NCI-H1417 treated with DMSO at 0.1 percent for 48 hours (cell line): ENCODE measurements around the gene BLVRB.
A peak's percentile ranks its signal among the peaks of the same experiment; 100 is the strongest.
"Not testable (repeated sequence)": the region's sequence is repeated elsewhere in the genome, so short reads cannot be mapped to it uniquely, and the experiment has no call there.

Source experiments
- DNase-seq: peaks from one replicate; lab custom pipeline; 2025; lab: John Stamatoyannopoulos, UW

The BLVRB gene

GRCh38 chr19:40486017-40486416, 20.5 kb upstream of the BLVRB start:
- DNase-seq, result no peak

- DNase-seq, result not testable (repeated sequence)
Observed at GRCh38 chr19:40475878-40476644, 10.5 kb upstream of the BLVRB start.

GRCh38 chr19:40474737-40475136, 9.2 kb upstream of the BLVRB start:
- no peak for DNase-seq

- no peak for DNase-seq
Observed at GRCh38 chr19:40472516-40472915, 7.0 kb upstream of the BLVRB start.

GRCh38 chr19:40471111-40471510, 5.6 kb upstream of the BLVRB start:
- no peak for DNase-seq

- DNase-seq, result no peak
Observed at GRCh38 chr19:40469011-40469410, 3.5 kb upstream of the BLVRB start.

GRCh38 chr19:40466985-40467734, 1.6 kb upstream of the BLVRB start, which contains the start of gene SPTBN4:
Gene SPTBN4, plus strand, starts transcription at chr19:40467001. Its CDS starts 5,621 bp downstream, at chr19:40472622.
- no peak for DNase-seq

GRCh38 chr19:40466219-40466984, 857 bp upstream of the BLVRB start:
- DNase-seq, result no peak

- no peak for DNase-seq
Observed at GRCh38 chr19:40465025-40465556, 454 bp downstream of the BLVRB start.

- DNase-seq, result peak; percentile 3
Observed at GRCh38 chr19:40464059-40465024, 1.2 kb downstream of the BLVRB start.

- not testable (repeated sequence) for DNase-seq
Observed at GRCh38 chr19:40463587-40464037, 1.9 kb downstream of the BLVRB start.

- DNase-seq, result no peak
Observed at GRCh38 chr19:40461669-40462221, 3.8 kb downstream of the BLVRB start.

- DNase-seq, result no peak
Observed at GRCh38 chr19:40460185-40460584, 5.4 kb downstream of the BLVRB start.

- DNase-seq, result no peak
Observed at GRCh38 chr19:40458597-40458974, 7.0 kb downstream of the BLVRB start.

GRCh38 chr19:40457953-40458596, 7.5 kb downstream of the BLVRB start:
- DNase-seq, result no peak

GRCh38 chr19:40457048-40457447, 8.5 kb downstream of the BLVRB start:
- DNase-seq, result no peak

GRCh38 chr19:40453943-40454342, 11.6 kb downstream of the BLVRB start:
- not testable (repeated sequence) for DNase-seq

- DNase-seq, result no peak
Observed at GRCh38 chr19:40453151-40453735, 12.3 kb downstream of the BLVRB start.

GRCh38 chr19:40452016-40452415, 13.5 kb downstream of the BLVRB start:
- no peak for DNase-seq

GRCh38 chr19:40450664-40451063, 14.9 kb downstream of the BLVRB start:
- DNase-seq, result no peak
